Hematopoietic multipotent progenitor cell (in vitro differentiated cells): Measurements from ENCODE around the gene RPS8. TPM values are rescaled to one million over a fixed set of nuclear protein-coding genes. Genes with fewer than 3 reads are reported as not detected.
A peak's percentile ranks its signal among the peaks of the same experiment; 100 is the strongest.
"Not testable (repeated sequence)": the region's sequence is repeated elsewhere in the genome, so short reads cannot be mapped to it uniquely, and the experiment has no call there.

Experiments
- DNase-seq, 3 donors: peaks; one replicate each; pipeline ENCODE4 v3.0.0-alpha.2; 2011 to 2015; ENCODE audit warnings: low read depth in 2 of 3, low spot score in 2 of 3
- small RNA-seq: library from RNA; depleted of rRNA; stranded (forward); fragments of <200 nt; gene quantifications from one replicate; pipeline ENCODE3, GENCODE V24; 2012
- total RNA-seq: library from RNA; depleted of rRNA; stranded (reverse); fragments of >200 nt; gene quantifications from one replicate; pipeline ENCODE4 v1.2.3, GENCODE V29; 2012

RPS8 gene
- total RNA-seq, 1 donor = 3,219 TPM

- no peak for DNase-seq
Observed at GRCh38 chr1:44817771-44818495, 42.6 kb downstream of the RPS8 start.

GRCh38 chr1:44819196-44819607 lies 43.9 kb downstream of the RPS8 start:
- no peak for DNase-seq

- peak; percentile 84 to 94 (median 90) for DNase-seq
Observed at GRCh38 chr1:44819608-44820327, 44.4 kb downstream of the RPS8 start.

GRCh38 chr1:44820328-44821239 lies 45.2 kb downstream of the RPS8 start:
- DNase-seq = no peak

- DNase-seq = no peak
Observed at GRCh38 chr1:44821240-44821715, 45.9 kb downstream of the RPS8 start.

GRCh38 chr1:44822131-44822701 lies 46.9 kb downstream of the RPS8 start:
- DNase-seq = no peak

GRCh38 chr1:44822981-44823451 lies 47.7 kb downstream of the RPS8 start:
- DNase-seq = no peak

DNA sequence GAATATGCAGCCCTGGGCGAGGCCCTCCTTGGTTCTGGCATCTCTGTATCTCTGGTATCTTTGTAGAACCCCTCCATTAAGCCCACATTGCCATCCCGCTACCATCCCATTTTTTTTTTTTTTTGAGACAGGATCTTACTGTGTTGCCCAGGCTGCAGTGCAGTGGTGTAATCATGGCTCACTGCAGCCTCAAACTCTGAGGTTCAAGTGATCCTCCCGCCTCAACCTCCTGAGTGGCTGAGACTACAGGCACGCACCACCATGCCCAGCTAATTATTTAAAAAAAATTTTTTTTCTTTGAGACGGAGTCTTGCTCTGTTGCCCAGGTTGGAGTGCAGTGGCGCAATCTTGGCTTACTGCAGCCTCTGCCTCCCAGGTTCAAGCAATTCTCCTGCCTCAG lies 49.1 kb downstream of the RPS8 start:
- DNase-seq = not testable (repeated sequence)

GRCh38 chr1:44826375-44827196 lies 51.2 kb downstream of the RPS8 start:
- peak in 2 of 3 donors; percentile 63 to 73 for DNase-seq

DNA sequence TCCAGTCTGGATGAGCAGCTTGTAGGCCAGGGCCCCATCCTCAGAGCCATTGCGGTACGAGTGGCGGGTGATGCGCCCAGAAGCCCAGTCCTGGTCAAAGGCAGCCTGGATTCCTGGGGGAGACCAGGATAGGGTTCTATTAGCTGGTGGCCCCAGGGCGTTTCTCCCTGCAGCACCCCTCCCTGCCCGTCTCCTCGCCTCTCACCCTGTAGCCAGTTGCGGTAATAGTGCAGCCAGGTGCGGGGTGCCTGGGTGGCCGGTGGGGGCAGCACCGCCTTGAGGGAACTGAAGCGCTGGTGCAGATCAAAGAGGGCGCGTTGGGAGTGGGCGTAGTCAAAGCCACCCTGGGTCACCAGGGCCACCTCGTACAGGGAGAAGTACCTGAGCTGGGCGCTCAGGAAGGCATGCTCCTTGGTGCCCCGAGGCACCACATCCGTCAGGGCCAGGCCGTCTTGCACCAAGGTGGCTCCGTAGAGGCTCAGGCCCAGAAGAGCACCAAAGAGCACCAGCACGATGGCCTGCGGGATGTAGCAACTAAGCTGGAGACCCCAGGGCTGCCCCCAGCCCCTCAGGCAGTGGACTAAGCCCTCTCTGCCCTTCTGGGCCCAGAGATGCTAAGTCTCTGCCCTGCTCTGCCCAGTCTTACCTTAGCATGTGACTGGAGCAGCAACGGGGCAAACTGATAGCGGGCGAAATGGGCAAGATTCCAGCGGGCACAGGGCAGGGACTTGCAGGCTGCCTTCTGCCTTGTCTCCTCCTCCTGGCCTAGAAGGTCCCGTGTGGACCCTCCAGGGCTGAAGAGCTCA lies 52.1 kb downstream of the RPS8 start:
- DNase-seq = no peak

- no peak for DNase-seq
Observed at GRCh38 chr1:44828003-44828651, 52.8 kb downstream of the RPS8 start.

Small RNAs within 50 kb of the gene (small RNA-seq; reads per million reads assigned to genes)
- gene RNU5D-1 (191 reads per million, percentile 98 among the genes with 10 or more reads in this experiment), gene SNORD38A (2,387 reads per million, percentile 99 among the genes with 10 or more reads in this experiment), gene SNORD38B (not detected), gene SNORD46 (50.1 reads per million, percentile 96 among the genes with 10 or more reads in this experiment), gene SNORD55 (not detected)

Other genes with a start within 250 kb of the RPS8 start
- gene TMEM53, start 101.1 kb upstream of the RPS8 start, total RNA-seq = 12.7 TPM
- 339 TPM for gene ARMH1, start 100.8 kb upstream of the RPS8 start, total RNA-seq
- gene RNU5D-1, start 44.4 kb upstream of the RPS8 start, total RNA-seq = not detected
- gene KIF2C, start 35.7 kb upstream of the RPS8 start, total RNA-seq = 3.0 TPM
- 0.27 TPM for gene BEST4, start 12.6 kb downstream of the RPS8 start, total RNA-seq
- 48.5 TPM for gene PLK3, start 24.8 kb downstream of the RPS8 start, total RNA-seq
- 2.2 TPM for gene DYNLT4, start 31.8 kb downstream of the RPS8 start, total RNA-seq
- 3.5 TPM for gene BTBD19, start 33.0 kb downstream of the RPS8 start, total RNA-seq
- gene PTCH2, start 67.7 kb downstream of the RPS8 start, total RNA-seq = 0.27 TPM
- gene EIF2B3, start 211.1 kb downstream of the RPS8 start, total RNA-seq = 13.7 TPM
- gene HECTD3, start 235.8 kb downstream of the RPS8 start, total RNA-seq = 27.2 TPM
- 290 TPM for gene UROD, start 236.7 kb downstream of the RPS8 start, total RNA-seq